Psoas muscle (tissue), 8 donors: Measurements from ENCODE around the gene CDC42BPB. TPM values are rescaled to one million over a fixed set of nuclear protein-coding genes. Genes with fewer than 3 reads are reported as not detected.

ENCODE experiments used
- ATAC-seq, 4 donors: fragments of 200-7000 bp; cut with Tn5 transposase; one replicate each; pipeline ENCODE4 v1.9.1; 2020; ENCODE audit warnings: moderate library complexity in 3 of 4, mild to moderate bottlenecking in 2 of 4
- DNase-seq, 2 donors: peaks; one replicate each; pipeline ENCODE4 v3.0.0-alpha.2; 2020
- H3K27ac ChIP-seq: fragments of 200-600 bp; one replicate; pipeline ENCODE4 v1.8.0; 2022
- H3K27me3 ChIP-seq, 3 donors: fragments of 200-600 bp in 1 of 3; one replicate each; pipeline versions ENCODE4 v1.6.1 to v1.8.0; 2013 to 2022; ENCODE audit warnings: low read length in 2 of 3, mild to moderate bottlenecking in 2 of 3, moderate library complexity in 1 of 3; ENCODE audit not compliant: insufficient read depth in 3 of 3
- H3K36me3 ChIP-seq, 2 donors: fragments of 200-600 bp in 1 of 2; one replicate each; pipeline versions ENCODE4 v1.6.1 to v1.8.0; 2013 to 2022; ENCODE audit warnings: low read depth in 1 of 2, mild to moderate bottlenecking in 1 of 2, moderate library complexity in 1 of 2; ENCODE audit not compliant: insufficient read depth in 1 of 2
- H3K4me1 ChIP-seq: fragments of 200-600 bp; one replicate; pipeline ENCODE4 v1.8.0; 2022
- H3K4me3 ChIP-seq: fragments of 200-600 bp; one replicate; pipeline ENCODE4 v1.8.0; 2022; ENCODE audit warnings: mild to moderate bottlenecking
- H3K9me3 ChIP-seq: fragments of 200-600 bp; one replicate; pipeline ENCODE4 v1.8.0; 2022
- WGBS, 3 donors: extraction: QIAGEN DNeasy Blood & Tissue Kit; methylation state at CpG; one replicate each; pipeline versions ENCODE4 v1.1.6 to v1.1.7; 2013; 5-methylcytosine and 5-hydroxymethylcytosine counted together
- intact Hi-C, 2 donors: fragments of 100-400 bp; cut with DNase I; formaldehyde crosslinking; loops; one replicate each; pipeline versions ENCODE4 v1.11.0 to v1.14.2; 2022
- polyA plus RNA-seq, 3 donors: library from polyadenylated mRNA; stranded (reverse); fragments of 200-250 nt; gene quantifications; one replicate each; pipeline ENCODE4 v1.2.3, GENCODE V29; 2013
- total RNA-seq, 4 donors: library from RNA; stranded (reverse); fragmentation: NEBNext Ultra II Directional in 2 of 4; extraction: Animal tissue kit (Norgen Biotek cat#: 25700) in 2 of 4; gene quantifications; one replicate each; pipeline versions ENCODE4 v1.2.1 to v1.2.4, GENCODE V29; 2021 to 2023
- TF ChIP-seq, protein P1 (sequence below): fragments of 200-600 bp; IDR thresholded peaks from one replicate; pipeline ENCODE4 v1.8.0; 2022; ENCODE audit warnings: antibody characterized with exemption
- donor health status: healthy with polysubstance abuse.
- donor health status: DM: no; HTN: no; CAD: no; lungs with moderate emphysema.
- donor health status: Bipolar disorder and iron deficiency.
- donor health status: healthy.
- donor health status: DM: yes; HTN: yes; CAD: no.
- donor health status: DM: no; HTN: no; CAD: no.
- donor health status: DM: no; HTN: no; CAD: no.
- donor health status: DM: yes; HTN: yes; CAD: no.

CDC42BPB gene
- total and polyA plus RNA-seq, 7 donors = 20.2 to 57.4 (median 40.0) TPM

DNA sequence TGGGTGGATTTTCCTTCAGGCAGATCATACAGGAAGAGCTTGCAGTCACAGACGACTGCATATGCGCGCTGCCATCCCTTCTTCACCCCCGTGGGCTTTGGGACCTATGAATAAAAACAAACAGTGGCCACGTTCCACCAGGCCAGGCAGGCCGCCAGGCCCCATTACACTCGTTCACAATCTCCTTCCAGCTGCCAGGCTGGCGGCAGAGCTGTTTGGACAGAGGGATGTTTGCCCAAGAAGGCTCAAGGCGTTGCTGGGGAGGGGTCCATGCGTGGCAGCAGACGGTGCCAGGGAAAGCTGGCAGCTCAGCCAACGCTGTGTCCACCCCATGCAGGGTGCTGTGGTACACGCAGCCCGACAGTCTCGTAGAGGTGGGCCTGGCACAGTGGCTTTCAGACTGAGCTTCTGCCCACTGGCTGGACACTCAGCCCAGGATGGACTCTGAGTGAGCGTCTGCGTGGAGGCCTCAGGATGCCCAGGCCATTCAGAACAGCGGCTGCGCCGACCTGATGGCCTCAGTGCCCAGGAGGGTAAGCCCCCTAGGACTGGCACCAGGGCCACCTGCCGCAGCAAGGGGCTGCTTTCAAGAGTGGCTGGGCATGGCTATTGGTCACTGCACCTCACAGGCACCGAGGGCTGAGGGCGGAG lies 107.4 kb downstream of the CDC42BPB start:
- H3K27me3 ChIP-seq = no peaks in the 10 kb centered on the region
- TF ChIP-seq, protein P1, sequence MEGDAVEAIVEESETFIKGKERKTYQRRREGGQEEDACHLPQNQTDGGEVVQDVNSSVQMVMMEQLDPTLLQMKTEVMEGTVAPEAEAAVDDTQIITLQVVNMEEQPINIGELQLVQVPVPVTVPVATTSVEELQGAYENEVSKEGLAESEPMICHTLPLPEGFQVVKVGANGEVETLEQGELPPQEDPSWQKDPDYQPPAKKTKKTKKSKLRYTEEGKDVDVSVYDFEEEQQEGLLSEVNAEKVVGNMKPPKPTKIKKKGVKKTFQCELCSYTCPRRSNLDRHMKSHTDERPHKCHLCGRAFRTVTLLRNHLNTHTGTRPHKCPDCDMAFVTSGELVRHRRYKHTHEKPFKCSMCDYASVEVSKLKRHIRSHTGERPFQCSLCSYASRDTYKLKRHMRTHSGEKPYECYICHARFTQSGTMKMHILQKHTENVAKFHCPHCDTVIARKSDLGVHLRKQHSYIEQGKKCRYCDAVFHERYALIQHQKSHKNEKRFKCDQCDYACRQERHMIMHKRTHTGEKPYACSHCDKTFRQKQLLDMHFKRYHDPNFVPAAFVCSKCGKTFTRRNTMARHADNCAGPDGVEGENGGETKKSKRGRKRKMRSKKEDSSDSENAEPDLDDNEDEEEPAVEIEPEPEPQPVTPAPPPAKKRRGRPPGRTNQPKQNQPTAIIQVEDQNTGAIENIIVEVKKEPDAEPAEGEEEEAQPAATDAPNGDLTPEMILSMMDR = no peak
- H3K4me3 ChIP-seq = no peak overlapping the region
- H3K27ac ChIP-seq = peak overlapping the region; percentile 93
- peaks cover 10 to 93% of the 10 kb centered on the region in 2 donors for H3K36me3 ChIP-seq
- H3K9me3 ChIP-seq = no peaks in the 10 kb centered on the region
- WGBS, 3 donors = 37 to 47% (median 45%) methylated on average over 23 of the region's 23 CpGs
- H3K4me1 ChIP-seq = peaks cover 17% of the 10 kb centered on the region
- DNase-seq = peak in 1 of 2 donors; percentile 81
- intact Hi-C loops = loop anchor here in 1 of 2 donors (1.0 kb wide), 1 partner anchor 32 kb away; no protein-coding TSS in a partner anchor
- ATAC-seq = peak; percentile 35 to 69 (median 46)

DNA sequence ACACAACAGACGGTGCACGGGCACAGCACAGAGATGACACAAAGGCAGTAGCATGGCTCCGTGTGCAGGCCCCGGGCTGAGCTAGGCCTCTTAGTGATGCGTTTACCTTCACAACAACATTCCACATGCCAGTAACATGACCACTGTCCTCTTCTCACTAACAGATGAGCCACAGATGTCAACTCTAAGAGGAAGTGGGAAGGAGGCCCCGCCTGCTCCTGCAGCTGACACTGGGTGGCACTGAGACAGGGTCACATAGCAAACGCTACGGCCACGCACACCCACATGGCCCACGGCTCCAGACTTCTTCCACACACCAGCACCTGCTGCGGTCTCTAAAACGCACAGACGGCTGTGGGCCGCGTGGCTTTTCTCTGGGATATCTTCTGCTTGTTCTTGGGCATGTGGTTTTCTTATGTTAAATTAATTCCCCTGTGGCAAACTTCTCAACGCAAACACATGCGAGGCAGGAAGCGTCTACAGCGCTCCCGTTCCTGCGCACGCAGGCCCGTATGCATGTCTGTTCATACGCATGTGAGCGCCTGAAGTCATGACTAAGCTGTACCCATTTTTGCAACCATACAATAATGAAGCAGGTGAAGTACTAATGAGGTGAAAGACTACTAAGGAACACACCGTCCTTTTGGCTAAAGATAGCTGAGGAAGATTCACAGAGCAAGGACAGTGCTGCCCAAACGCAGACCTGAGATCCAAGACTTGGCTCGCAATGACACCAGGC lies 108.1 kb downstream of the CDC42BPB start:
- intact Hi-C loops = no loop called here
- Histone ChIP-seq H3K27ac (peak overlapping the region; percentile 93), H3K4me1 (peaks cover 17% of the 10 kb centered on the region), H3K9me3 (no peaks in the 10 kb centered on the region), H3K4me3 (no peak overlapping the region), H3K27me3 (no peaks in the 10 kb centered on the region), H3K36me3 (peaks cover 10 to 93% of the 10 kb centered on the region in 2 donors)
- DNase-seq (peak; percentile 63 to 85), ATAC-seq (peak; percentile 88 to 97 (median 90))
- TF ChIP-seq, protein P1 = no peak
- 32 to 51% (median 40%) methylated on average over 28 of the region's 28 CpGs for WGBS, 3 donors

DNA sequence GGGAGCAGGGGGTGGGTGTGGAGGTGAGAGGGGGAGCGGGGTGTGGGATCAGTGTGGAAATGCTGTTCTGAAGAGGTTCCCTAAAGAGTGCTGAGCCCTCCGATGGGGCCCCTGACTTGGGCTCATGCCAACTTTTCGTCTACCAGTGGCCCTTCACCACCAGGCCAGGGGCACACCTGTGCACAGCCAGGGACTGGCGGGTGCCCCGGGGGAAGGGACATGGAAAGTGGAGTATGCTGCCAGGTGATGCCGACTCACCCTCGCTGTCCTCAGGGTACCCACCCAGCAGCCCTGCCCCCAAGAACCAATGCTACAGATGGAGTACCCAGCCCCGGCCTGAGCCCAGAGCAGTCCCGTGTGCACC lies 108.7 kb downstream of the CDC42BPB start:
- peaks cover 17% of the 10 kb centered on the region for H3K4me1 ChIP-seq
- no peak overlapping the region for H3K4me3 ChIP-seq
- peak overlapping the region; percentile 93 for H3K27ac ChIP-seq
- no peaks in the 10 kb centered on the region for H3K9me3 ChIP-seq
- WGBS, 3 donors = 38 to 62% (median 46%) methylated on average over 8 to 9 of the region's 9 CpGs
- no peak for DNase-seq
- peaks cover 9 to 93% of the 10 kb centered on the region in 2 donors for H3K36me3 ChIP-seq
- no peak for ATAC-seq
- H3K27me3 ChIP-seq = no peaks in the 10 kb centered on the region
- intact Hi-C loops = no loop called here
- TF ChIP-seq, protein P1 = no peak

DNA sequence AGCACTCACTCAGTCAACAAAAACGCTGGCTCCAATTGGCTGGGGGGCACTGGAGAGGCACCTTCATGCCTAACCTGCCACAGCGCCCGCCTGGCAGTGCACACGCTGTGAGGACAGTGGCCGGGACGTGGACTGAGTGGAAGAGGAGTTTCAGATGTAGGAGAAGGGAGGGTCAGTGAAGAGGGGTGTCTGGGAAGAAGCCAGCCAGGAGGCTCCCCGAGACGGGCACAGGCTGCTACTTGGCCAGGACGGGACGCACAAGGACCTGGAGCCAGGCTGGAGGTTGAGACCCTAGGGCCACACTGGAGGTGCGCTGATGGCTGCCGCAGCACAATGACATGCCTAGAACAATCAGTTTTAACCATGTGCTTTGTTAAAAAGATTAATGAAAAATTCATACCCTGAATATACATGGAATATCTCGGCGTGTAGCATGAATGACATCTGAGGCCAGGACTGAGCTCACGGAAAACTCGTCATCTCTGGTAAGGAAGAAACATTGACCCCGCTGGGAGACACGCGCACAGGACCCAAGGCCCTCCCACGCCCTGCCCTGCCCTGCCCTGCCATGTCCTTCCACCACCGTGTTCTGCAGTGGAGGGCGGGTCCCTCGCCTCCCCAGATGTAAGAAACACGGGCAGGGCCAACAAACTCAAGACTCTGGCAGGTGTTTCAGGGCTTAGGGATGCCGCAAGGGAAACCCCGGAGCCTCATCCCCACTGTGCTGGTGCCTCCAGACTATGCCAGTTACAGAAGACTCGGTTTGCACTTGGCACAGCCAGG lies 109.8 kb downstream of the CDC42BPB start:
- intact Hi-C loops = no loop called here
- TF ChIP-seq, protein P1 = no peak
- H3K4me1 ChIP-seq = peaks cover 17% of the 10 kb centered on the region
- no peaks in the 10 kb centered on the region for H3K9me3 ChIP-seq
- H3K27me3 ChIP-seq = no peaks in the 10 kb centered on the region
- peaks cover 11 to 93% of the 10 kb centered on the region in 2 donors for H3K36me3 ChIP-seq
- 80 to 88% (median 82%) methylated on average over 27 of the region's 27 CpGs for WGBS, 3 donors
- H3K4me3 ChIP-seq = no peak overlapping the region
- ATAC-seq (no peak), DNase-seq (no peak)
- H3K27ac ChIP-seq = no peak overlapping the region
